ENCODE data around the gene METTL25B. TPM values are rescaled to one million over a fixed set of nuclear protein-coding genes. Genes with fewer than 3 reads are reported as not detected.

METTL25B gene
- total and polyA plus RNA-seq, 10 of the 15 experiments (the other 5 are each of a cell fraction or from before 2014, with no cell fraction given): 5.9 to 25.2 (median 13.5) TPM

DNA sequence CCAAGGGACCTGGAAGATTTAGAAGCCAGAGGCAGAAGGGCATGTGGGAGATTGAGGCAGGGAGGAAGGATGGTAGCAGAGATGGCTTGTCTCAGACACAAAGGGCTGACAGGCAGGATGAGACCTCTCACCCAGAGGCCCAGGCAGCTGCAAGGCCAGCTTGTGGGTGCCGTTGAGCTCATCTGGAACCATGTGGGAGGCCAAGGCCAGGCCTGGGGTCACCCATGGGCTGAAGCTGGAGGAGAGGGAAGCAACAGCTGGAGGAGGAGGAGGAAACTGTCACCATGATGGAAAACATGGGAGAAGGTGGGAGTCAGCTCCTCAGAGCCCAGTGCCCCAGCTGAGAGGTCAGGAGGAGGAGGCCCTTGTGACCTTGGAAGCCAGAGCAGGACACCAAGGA is 29.3 kb upstream of the METTL25B start:
- Histone ChIP-seq H3K27me3 (replicated peaks in 1 of 2; ENCODE audit: control insufficient read depth in 2 of 2, insufficient read depth in 2 of 2, low read length in 1 of 2) (peaks cover 1 to 7% of the 10 kb centered on the region in 2 experiments; a peak in 3 of 4 replicates), H4K20me1 (ENCODE audit: control insufficient read depth, insufficient read depth) (no peaks in the 10 kb centered on the region), H3K9ac (ENCODE audit: control insufficient read depth, insufficient read depth, low read length) (no peak overlapping the region), H2AFZ (ENCODE audit: control insufficient read depth, low read depth, low read length) (no peak overlapping the region), H3K9me3 (replicated peaks; ENCODE audit: control insufficient read depth, insufficient read depth, low read length) (no peaks in the 10 kb centered on the region), H3K36me3 (ENCODE audit: control insufficient read depth in 2 of 2, insufficient read depth in 2 of 2, low read length in 1 of 2) (no peaks in the 10 kb centered on the region), H3K4me3 (no peak overlapping the region), H3K79me2 (ENCODE audit: control insufficient read depth, insufficient read depth, low read length) (no peaks in the 10 kb centered on the region), H3K4me2 (ENCODE audit: control insufficient read depth, insufficient read depth) (no peak overlapping the region), H3K4me1 (ENCODE audit: control insufficient read depth, insufficient read depth, low read length) (no peaks in the 10 kb centered on the region), H3K27ac (ENCODE audit: control insufficient read depth, insufficient read depth) (no peak overlapping the region)
- TF ChIP-seq, protein P1, sequence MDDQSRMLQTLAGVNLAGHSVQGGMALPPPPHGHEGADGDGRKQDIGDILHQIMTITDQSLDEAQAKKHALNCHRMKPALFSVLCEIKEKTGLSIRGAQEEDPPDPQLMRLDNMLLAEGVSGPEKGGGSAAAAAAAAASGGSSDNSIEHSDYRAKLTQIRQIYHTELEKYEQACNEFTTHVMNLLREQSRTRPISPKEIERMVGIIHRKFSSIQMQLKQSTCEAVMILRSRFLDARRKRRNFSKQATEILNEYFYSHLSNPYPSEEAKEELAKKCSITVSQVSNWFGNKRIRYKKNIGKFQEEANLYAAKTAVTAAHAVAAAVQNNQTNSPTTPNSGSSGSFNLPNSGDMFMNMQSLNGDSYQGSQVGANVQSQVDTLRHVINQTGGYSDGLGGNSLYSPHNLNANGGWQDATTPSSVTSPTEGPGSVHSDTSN (IDR thresholded peaks at IDR 0.05; ENCODE audit: insufficient replicate concordance, low read depth, low read length): no peak
- ChIA-PET RAD21 (ENCODE audit: unreplicated experiment) (no interaction called here), SMC1A (ENCODE audit: uncharacterized antibody, unreplicated experiment) (interaction anchor here (1.0 to 1.1 kb wide), 2 partner anchors 8 to 9 kb away, joined by 3 to 4 read pairs; no protein-coding TSS in a partner anchor), CTCF (interaction anchor here (1.9 to 2.4 kb wide), 2 partner anchors 9 to 27 kb away, joined by 7 to 10 read pairs; no protein-coding TSS in a partner anchor), POLR2A (no interaction called here)
- no peak for FAIRE-seq
- intact Hi-C loops (cut with micrococcal nuclease; ENCODE audit: unreplicated experiment) (no loop called here), in situ Hi-C loops (cut with MboI) (no loop called here)
- no peak for ATAC-seq
- no peak for DNase-seq (ENCODE audit: low read depth, low spot score)
- no TSS peak for BruUV-seq (replicated peaks)
- 42% methylated on average over 1 of the region's 1 CpG for WGBS (ENCODE audit: insufficient coverage, insufficient replicate concordance, low lambda C conversion rate, missing lambda C conversion rate)

DNA sequence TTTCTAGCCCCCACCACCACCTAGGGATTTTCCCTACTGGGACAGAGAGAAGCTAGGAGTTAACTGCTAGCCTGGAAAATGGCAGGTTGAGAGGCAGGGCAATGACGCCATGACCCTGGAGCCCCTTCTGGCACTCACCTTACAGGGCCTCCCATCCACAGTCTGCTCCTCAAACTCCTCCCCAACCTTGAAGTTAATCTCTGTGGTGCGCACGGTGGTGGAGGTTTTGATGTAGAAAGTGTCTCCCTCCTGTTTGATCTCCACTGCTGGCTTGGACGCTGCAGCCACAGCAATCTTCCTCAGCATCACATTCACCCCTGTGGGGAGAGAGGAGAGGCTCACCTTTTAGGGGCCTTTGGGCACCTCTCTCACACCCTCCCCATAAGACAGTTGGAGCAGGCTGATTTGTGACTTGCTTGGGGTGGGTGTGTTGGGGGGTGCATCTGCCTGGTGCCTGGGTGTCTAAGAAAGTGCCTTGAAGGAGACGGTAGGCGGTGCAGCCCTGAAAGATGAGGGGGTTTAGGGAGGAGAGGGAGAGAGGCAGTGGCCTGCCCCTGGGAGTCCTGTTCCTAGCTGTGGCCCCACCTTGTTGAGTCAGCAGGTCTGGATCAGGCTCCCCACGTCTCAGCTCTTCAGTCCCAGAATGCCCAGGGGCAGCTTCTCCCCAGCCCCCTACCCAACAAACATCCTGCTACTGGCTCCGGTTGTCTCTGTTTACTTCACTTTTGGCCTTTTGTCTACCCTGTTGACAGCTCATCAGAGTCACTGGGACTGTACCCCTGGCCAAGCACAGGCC is 27.3 kb upstream of the METTL25B start:
- H2AFZ ChIP-seq (ENCODE audit: control insufficient read depth, low read depth, low read length): no peak overlapping the region
- in situ Hi-C loops (cut with MboI) (no loop called here), intact Hi-C loops (cut with micrococcal nuclease; ENCODE audit: unreplicated experiment) (no loop called here)
- no peak overlapping the region for H3K4me3 ChIP-seq
- RAD21 ChIA-PET (ENCODE audit: unreplicated experiment): interaction anchor here (0.7 to 1.5 kb wide), 2 partner anchors 12 to 71 kb away, joined by 3 to 8 read pairs; no protein-coding TSS in a partner anchor
- H3K79me2 ChIP-seq (ENCODE audit: control insufficient read depth, insufficient read depth, low read length): no peaks in the 10 kb centered on the region
- FAIRE-seq: no peak
- H3K4me2 ChIP-seq (ENCODE audit: control insufficient read depth, insufficient read depth): no peak overlapping the region
- H3K9me3 ChIP-seq (replicated peaks; ENCODE audit: control insufficient read depth, insufficient read depth, low read length): no peaks in the 10 kb centered on the region
- no peaks in the 10 kb centered on the region for H3K36me3 ChIP-seq (ENCODE audit: control insufficient read depth in 2 of 2, insufficient read depth in 2 of 2, low read length in 1 of 2)
- WGBS (ENCODE audit: insufficient coverage, insufficient replicate concordance, low lambda C conversion rate, missing lambda C conversion rate): 70% methylated on average over 8 of the region's 8 CpGs
- peaks cover 4% of the 10 kb centered on the region for H3K4me1 ChIP-seq (ENCODE audit: control insufficient read depth, insufficient read depth, low read length)
- no peak overlapping the region for H3K9ac ChIP-seq (ENCODE audit: control insufficient read depth, insufficient read depth, low read length)
- ATAC-seq: no peak
- DNase-seq (ENCODE audit: low read depth, low spot score): no peak
- SMC1A ChIA-PET (ENCODE audit: uncharacterized antibody, unreplicated experiment): interaction anchor here (2.2 kb wide), 1 partner anchor 11 kb away, joined by 8 read pairs; no protein-coding TSS in a partner anchor
- POLR2A ChIA-PET: interaction anchor here (0.7 kb wide), 2 partner anchors 10 to 28 kb away, joined by 3 to 5 read pairs; no protein-coding TSS in a partner anchor
- H3K27me3 ChIP-seq (replicated peaks in 1 of 2; ENCODE audit: control insufficient read depth in 2 of 2, insufficient read depth in 2 of 2, low read length in 1 of 2): peaks cover 8 to 15% of the 10 kb centered on the region in 2 experiments
- CTCF ChIA-PET: interaction anchor here (0.7 to 9.5 kb wide), 4 partner anchors 13 to 73 kb away, joined by 3 to 157 read pairs (median 8); no protein-coding TSS in a partner anchor
- no peaks in the 10 kb centered on the region; the same call in 1 of the 2 replicates for H4K20me1 ChIP-seq (ENCODE audit: control insufficient read depth, insufficient read depth)
- no TSS peak for BruUV-seq (replicated peaks)
- H3K27ac ChIP-seq (ENCODE audit: control insufficient read depth, insufficient read depth): no peak overlapping the region
- TF ChIP-seq, protein P2, sequence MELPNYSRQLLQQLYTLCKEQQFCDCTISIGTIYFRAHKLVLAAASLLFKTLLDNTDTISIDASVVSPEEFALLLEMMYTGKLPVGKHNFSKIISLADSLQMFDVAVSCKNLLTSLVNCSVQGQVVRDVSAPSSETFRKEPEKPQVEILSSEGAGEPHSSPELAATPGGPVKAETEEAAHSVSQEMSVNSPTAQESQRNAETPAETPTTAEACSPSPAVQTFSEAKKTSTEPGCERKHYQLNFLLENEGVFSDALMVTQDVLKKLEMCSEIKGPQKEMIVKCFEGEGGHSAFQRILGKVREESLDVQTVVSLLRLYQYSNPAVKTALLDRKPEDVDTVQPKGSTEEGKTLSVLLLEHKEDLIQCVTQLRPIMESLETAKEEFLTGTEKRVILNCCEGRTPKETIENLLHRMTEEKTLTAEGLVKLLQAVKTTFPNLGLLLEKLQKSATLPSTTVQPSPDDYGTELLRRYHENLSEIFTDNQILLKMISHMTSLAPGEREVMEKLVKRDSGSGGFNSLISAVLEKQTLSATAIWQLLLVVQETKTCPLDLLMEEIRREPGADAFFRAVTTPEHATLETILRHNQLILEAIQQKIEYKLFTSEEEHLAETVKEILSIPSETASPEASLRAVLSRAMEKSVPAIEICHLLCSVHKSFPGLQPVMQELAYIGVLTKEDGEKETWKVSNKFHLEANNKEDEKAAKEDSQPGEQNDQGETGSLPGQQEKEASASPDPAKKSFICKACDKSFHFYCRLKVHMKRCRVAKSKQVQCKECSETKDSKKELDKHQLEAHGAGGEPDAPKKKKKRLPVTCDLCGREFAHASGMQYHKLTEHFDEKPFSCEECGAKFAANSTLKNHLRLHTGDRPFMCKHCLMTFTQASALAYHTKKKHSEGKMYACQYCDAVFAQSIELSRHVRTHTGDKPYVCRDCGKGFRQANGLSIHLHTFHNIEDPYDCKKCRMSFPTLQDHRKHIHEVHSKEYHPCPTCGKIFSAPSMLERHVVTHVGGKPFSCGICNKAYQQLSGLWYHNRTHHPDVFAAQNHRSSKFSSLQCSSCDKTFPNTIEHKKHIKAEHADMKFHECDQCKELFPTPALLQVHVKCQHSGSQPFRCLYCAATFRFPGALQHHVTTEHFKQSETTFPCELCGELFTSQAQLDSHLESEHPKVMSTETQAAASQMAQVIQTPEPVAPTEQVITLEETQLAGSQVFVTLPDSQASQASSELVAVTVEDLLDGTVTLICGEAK (IDR thresholded peaks at IDR 0.05; ENCODE audit: borderline replicate concordance): no peak
- TF ChIP-seq CBX5 (IDR thresholded peaks at IDR 0.05; ENCODE audit: low read depth): no peak
- TF ChIP-seq, protein P3, sequence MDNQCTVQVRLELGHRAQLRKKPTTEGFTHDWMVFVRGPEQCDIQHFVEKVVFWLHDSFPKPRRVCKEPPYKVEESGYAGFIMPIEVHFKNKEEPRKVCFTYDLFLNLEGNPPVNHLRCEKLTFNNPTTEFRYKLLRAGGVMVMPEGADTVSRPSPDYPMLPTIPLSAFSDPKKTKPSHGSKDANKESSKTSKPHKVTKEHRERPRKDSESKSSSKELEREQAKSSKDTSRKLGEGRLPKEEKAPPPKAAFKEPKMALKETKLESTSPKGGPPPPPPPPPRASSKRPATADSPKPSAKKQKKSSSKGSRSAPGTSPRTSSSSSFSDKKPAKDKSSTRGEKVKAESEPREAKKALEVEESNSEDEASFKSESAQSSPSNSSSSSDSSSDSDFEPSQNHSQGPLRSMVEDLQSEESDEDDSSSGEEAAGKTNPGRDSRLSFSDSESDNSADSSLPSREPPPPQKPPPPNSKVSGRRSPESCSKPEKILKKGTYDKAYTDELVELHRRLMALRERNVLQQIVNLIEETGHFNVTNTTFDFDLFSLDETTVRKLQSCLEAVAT (IDR thresholded peaks at IDR 0.05): no peak

All from GM12878 (cell line).